SK-N-SH (cell line): ENCODE results near the gene KCNF1. TPM values are rescaled to one million over a fixed set of nuclear protein-coding genes. Genes with fewer than 3 reads are reported as not detected.

ENCODE experiments used
- CTCF ChIA-PET: fragments of 300-600, 350-600 bp; formaldehyde crosslinking; extraction: SDS; loops from one replicate; lab custom pipeline; 2021; lab: Yijun Ruan, JAX
- POLR2A ChIA-PET: fragments of 350-600 bp; sonication (Branson Sonifier 250); formaldehyde crosslinking; extraction: SDS; loops from one replicate; lab custom pipeline; 2020; ENCODE audit warnings: antibody characterized with exemption, inconsistent platforms; lab: Yijun Ruan, JAX
- DNase-seq: peaks from one replicate; pipeline ENCODE4 v3.0.0; 2012
- H2AFZ ChIP-seq: fragments of 200-600 bp; sonication (generic); 2 replicates; pipeline ENCODE4 v1.8.1; 2016; ENCODE audit warnings: antibody characterized with exemption, mild to moderate bottlenecking, low read depth
- H3F3A ChIP-seq: fragments of 200-600 bp; sonication (generic); replicated peaks from 2 replicates; pipeline ENCODE3; 2016; ENCODE audit warnings: antibody characterized with exemption, mild to moderate bottlenecking; ENCODE audit not compliant: insufficient read depth
- H3K27ac ChIP-seq, 2 experiments: fragments of 200-500 bp in 1 of 2; fragments of 200-600 bp in 1 of 2; sonication (Bioruptor generic) in 1 of 2; sonication (generic), shearing (Covaris generic) in 1 of 2; 2 replicates each; pipeline versions ENCODE4 v1.5.1 to v1.6.1; 2014 to 2016; ENCODE audit warnings: low read depth in 2 of 2, inconsistent platforms in 1 of 2, low read length in 1 of 2, mild to moderate bottlenecking in 1 of 2, mixed read lengths in 1 of 2
- H3K27me3 ChIP-seq: fragments of 200-600 bp; sonication (generic), shearing (Covaris generic); 2 replicates; pipeline ENCODE4 v1.6.1; 2016; ENCODE audit warnings: mixed run types; ENCODE audit not compliant: insufficient read depth
- H3K36me3 ChIP-seq, 2 experiments: fragments of 200-500 bp in 1 of 2; fragments of 200-600 bp in 1 of 2; sonication (Bioruptor generic) in 1 of 2; sonication (generic) in 1 of 2; replicated peaks in 1 of 2; 2 replicates each; pipeline versions ENCODE3 to v1.5.1; 2014 to 2016; ENCODE audit warnings: low read length in 1 of 2, mild to moderate bottlenecking in 1 of 2; ENCODE audit not compliant: insufficient read depth in 2 of 2, control insufficient read depth in 1 of 2
- H3K4me1 ChIP-seq, 2 experiments: fragments of 200-500 bp in 1 of 2; fragments of 200-600 bp in 1 of 2; sonication (Bioruptor generic) in 1 of 2; sonication (generic), shearing (Covaris generic) in 1 of 2; 2 replicates each; pipeline versions ENCODE4 v1.5.1 to v1.6.1; 2014 to 2016; ENCODE audit warnings: low read depth in 1 of 2, low read length in 1 of 2, mixed run types in 1 of 2; ENCODE audit not compliant: insufficient read depth in 2 of 2, control insufficient read depth in 1 of 2
- H3K4me2 ChIP-seq: fragments of 200-600 bp; sonication (generic), shearing (Covaris generic); 2 replicates; pipeline ENCODE4 v1.6.1; 2017; ENCODE audit warnings: mixed run types
- H3K4me3 ChIP-seq, 2 experiments: fragments of 200-500 bp in 1 of 2; fragments of 200-600 bp in 1 of 2; sonication (Bioruptor generic) in 1 of 2; sonication (generic), shearing (Covaris generic) in 1 of 2; 2 replicates each; pipeline versions ENCODE4 v1.5.1 to v1.8.1; 2014 to 2016; ENCODE audit warnings: low read depth in 2 of 2, inconsistent platforms in 1 of 2, low read length in 1 of 2, mild to moderate bottlenecking in 1 of 2, mixed read lengths in 1 of 2, moderate library complexity in 1 of 2
- H3K79me2 ChIP-seq: fragments of 200-600 bp; sonication (generic); 2 replicates; pipeline ENCODE4 v1.8.1; 2017; ENCODE audit warnings: mild to moderate bottlenecking; ENCODE audit not compliant: insufficient read depth
- H3K9ac ChIP-seq: fragments of 200-600 bp; sonication (generic); 2 replicates; pipeline ENCODE4 v1.6.1; 2017; ENCODE audit warnings: mixed run types
- H3K9me2 ChIP-seq: fragments of 200-600 bp; sonication (generic); 2 replicates; pipeline ENCODE4 v1.6.1; 2017; ENCODE audit warnings: mixed run types
- H3K9me3 ChIP-seq: fragments of 200-600 bp; sonication (generic); 2 replicates; pipeline ENCODE4 v1.6.1; 2017; ENCODE audit warnings: mixed run types, mild to moderate bottlenecking, moderate library complexity
- H4K20me1 ChIP-seq: fragments of 200-600 bp; sonication (generic); 2 replicates; pipeline ENCODE4 v1.6.1; 2017; ENCODE audit warnings: mild to moderate bottlenecking, mixed run types; ENCODE audit not compliant: insufficient read depth
- FOSL2 ChIP-seq: IDR thresholded peaks from 2 replicates; pipeline ENCODE4 v1.4.0; 2012; ENCODE audit warnings: low read depth, mild to moderate bottlenecking, moderate library complexity, borderline replicate concordance
- FOXJ3 ChIP-seq: sonication (generic); formaldehyde crosslinking; IDR thresholded peaks from 2 replicates; pipeline ENCODE4 v1.5.1; 2020; ENCODE audit warnings: mild to moderate bottlenecking, missing genetic modification reagents
- GABPA ChIP-seq: IDR thresholded peaks from 2 replicates; pipeline ENCODE4 v1.4.0; 2012; ENCODE audit warnings: low read depth, mild to moderate bottlenecking
- GATA2 ChIP-seq: sonication (generic); formaldehyde crosslinking; IDR thresholded peaks from 2 replicates; pipeline ENCODE4 v1.5.0; 2020; ENCODE audit warnings: mild to moderate bottlenecking, missing genetic modification reagents
- IRF3 ChIP-seq: fragments of 150-350 bp; IDR thresholded peaks from 2 replicates; pipeline ENCODE4 v1.6.1; 2016; ENCODE audit warnings: mild to moderate bottlenecking, low read depth, low read length
- MAX ChIP-seq: IDR thresholded peaks from 2 replicates; pipeline ENCODE4 v1.4.0; 2012; ENCODE audit warnings: low read depth
- MEF2A ChIP-seq: IDR thresholded peaks from 2 replicates; pipeline ENCODE4 v1.4.0; 2012; ENCODE audit warnings: low read depth, borderline replicate concordance
- NFIC ChIP-seq: IDR thresholded peaks from 2 replicates; pipeline ENCODE4 v1.4.0; 2012; ENCODE audit warnings: borderline replicate concordance
- NRF1 ChIP-seq: IDR thresholded peaks from 2 replicates; pipeline ENCODE4 v1.6.1; 2012; ENCODE audit warnings: low read depth, mild to moderate bottlenecking, low read length
- PBX3 ChIP-seq: IDR thresholded peaks from 2 replicates; pipeline ENCODE4; 2012
- RCOR1 ChIP-seq: fragments of 150-350 bp; IDR thresholded peaks from 2 replicates; pipeline ENCODE4 v1.6.1; 2017; ENCODE audit warnings: antibody characterized with exemption, low read length
- REST ChIP-seq: IDR thresholded peaks from 2 replicates; pipeline ENCODE4 v1.6.1; 2012; ENCODE audit warnings: mild to moderate bottlenecking, low read depth, low read length, moderate library complexity
- RFX5 ChIP-seq: IDR thresholded peaks from 2 replicates; pipeline ENCODE4 v1.6.1; 2012; ENCODE audit warnings: mild to moderate bottlenecking, improper control_type of control experiment, low read length
- RXRA ChIP-seq: IDR thresholded peaks from 2 replicates; pipeline ENCODE4 v1.4.0; 2012; ENCODE audit warnings: low read depth, mild to moderate bottlenecking, borderline replicate concordance
- SIN3A ChIP-seq: IDR thresholded peaks from 2 replicates; pipeline ENCODE4 v1.6.1; 2012; ENCODE audit warnings: low read depth, mild to moderate bottlenecking, low read length, moderate library complexity, borderline replicate concordance
- SMC3 ChIP-seq: IDR thresholded peaks from 2 replicates; pipeline ENCODE4 v1.6.1; 2012; ENCODE audit warnings: low read depth, low read length, improper control_type of control experiment
- TCF12 ChIP-seq: IDR thresholded peaks from 2 replicates; pipeline ENCODE4 v1.4.0; 2012
- TEAD4 ChIP-seq: IDR thresholded peaks from 2 replicates; pipeline ENCODE4 v1.4.0; 2012; ENCODE audit warnings: mild to moderate bottlenecking, borderline replicate concordance; ENCODE audit not compliant: insufficient read depth
- USF1 ChIP-seq: IDR thresholded peaks from 2 replicates; pipeline ENCODE4 v1.4.0; 2012; ENCODE audit warnings: low read depth, borderline replicate concordance
- USF2 ChIP-seq: fragments of 150-350 bp; IDR thresholded peaks from 2 replicates; pipeline ENCODE4 v1.6.1; 2017; ENCODE audit warnings: antibody characterized with exemption, low read length, low read depth, borderline replicate concordance
- ZBTB33 ChIP-seq: IDR thresholded peaks from 2 replicates; pipeline ENCODE4 v1.4.0; 2012; ENCODE audit warnings: low read depth, borderline replicate concordance
- WGBS: methylation state at CpG from one replicate; pipeline ENCODE4 v1.1.6; 2017; ENCODE audit warnings: low lambda C conversion rate; 5-methylcytosine and 5-hydroxymethylcytosine counted together
- polyA plus RNA-seq, 3 experiments: library from polyadenylated mRNA; depleted of rRNA; stranded (reverse); fragments of >200 nt; gene quantifications; 2 replicates each; pipeline ENCODE4 v1.2.3, GENCODE V29; 2012

Gene KCNF1
- polyA plus RNA-seq, 1 of the 3 experiments (the other 2 are of a cell fraction): 0.23 TPM

- H3K4me2 ChIP-seq: 0 out of 2 replicates have a peak overlapping the region, but pooled peaks have one; percentile 20
- H3K27ac ChIP-seq: no peak overlapping the region
- H3K27me3 ChIP-seq: no peaks in the 10 kb centered on the region
- no peaks in the 10 kb centered on the region for H3K9me2 ChIP-seq
- H3K79me2 ChIP-seq: no peaks in the 10 kb centered on the region
- TF ChIP-seq RXRA: peak; percentile 71; the same call in 1 of the 2 replicates
- peak; percentile 87 for TF ChIP-seq NFIC
- peak; percentile 76 for TF ChIP-seq FOSL2
- TF ChIP-seq FOXJ3: no peak
- no peak for TF ChIP-seq REST
- TF ChIP-seq GATA2 (CRISPR knock-in tag): no peak
- TF ChIP-seq SIN3A: no peak
- peak; percentile 16; the same call in 1 of the 2 replicates for TF ChIP-seq PBX3
- no peak for TF ChIP-seq IRF3
- TF ChIP-seq USF2: no peak
- TF ChIP-seq MEF2A: no peak
- TF ChIP-seq SMC3: no peak
- TF ChIP-seq RFX5: no peak
- 0 out of 2 replicates have a peak, but pooled peaks have one; percentile 23 for TF ChIP-seq TEAD4
- no peak for TF ChIP-seq NRF1
- TF ChIP-seq TCF12: peak; percentile 67
- 0 out of 2 replicates have a peak, but pooled peaks have one; percentile 24 for TF ChIP-seq MAX
- no peak for TF ChIP-seq RCOR1
- 0 out of 2 replicates have a peak, but pooled peaks have one; percentile 27 for TF ChIP-seq ZBTB33
- TF ChIP-seq USF1: no peak
- no peak for TF ChIP-seq GABPA
- WGBS: 71% methylated on average over 14 of the region's 14 CpGs
- no peak overlapping the region for H3K4me3 ChIP-seq
- H3K9ac ChIP-seq: no peak overlapping the region
- no peaks in the 10 kb centered on the region for H3K9me3 ChIP-seq
- no peaks in the 10 kb centered on the region for H3K36me3 ChIP-seq
- no peaks in the 10 kb centered on the region for H4K20me1 ChIP-seq
- H2AFZ ChIP-seq: no peak overlapping the region
- DNase-seq: no peak
- peaks cover 14 to 37% of the 10 kb centered on the region in 2 experiments; a peak in 3 of 4 replicates for H3K4me1 ChIP-seq
- CTCF ChIA-PET: interaction anchor here (0.6 to 4.3 kb wide), 8 partner anchors 10 to 192 kb away, joined by 3 to 22 read pairs (median 4); partner anchors contain the start of gene KCNF1
- H3F3A ChIP-seq: peaks cover 4% of the 10 kb centered on the region
- POLR2A ChIA-PET: no interaction called here
Observed at GRCh38 chr2:10931710-10932255, 20.0 kb downstream of the KCNF1 start.
